Neural cell (in vitro differentiated cells): ENCODE data around the gene AP3M1.

ENCODE experiments used
- EP300 ChIP-seq: fragments of 450-650 bp; conservative IDR thresholded peaks from 2 replicates; pipeline ENCODE4 v1.6.1; 2014; ENCODE audit warnings: antibody characterized with exemption, mild to moderate bottlenecking, moderate library complexity; ENCODE audit not compliant: poor library complexity, severe bottlenecking
- EZH2 ChIP-seq: fragments of 200-600, 300-800 bp; shearing (Covaris generic), sonication (generic); IDR thresholded peaks from 2 replicates; pipeline ENCODE4 v1.6.1; 2014; ENCODE audit warnings: antibody characterized with exemption, low read length, borderline replicate concordance, mild to moderate bottlenecking; ENCODE audit not compliant: insufficient read depth, poor library complexity, severe bottlenecking
- MXI1 ChIP-seq: fragments of 450-650 bp; conservative IDR thresholded peaks from 2 replicates; pipeline ENCODE4 v1.6.1; 2014; ENCODE audit warnings: antibody characterized with exemption, mild to moderate bottlenecking; ENCODE audit not compliant: poor library complexity, severe bottlenecking
- POLR2AphosphoS5 ChIP-seq: IDR thresholded peaks from 2 replicates; pipeline ENCODE4 v1.6.1; 2012
- TAF1 ChIP-seq: IDR thresholded peaks from 2 replicates; pipeline ENCODE4 v1.6.1; 2012; ENCODE audit warnings: low read depth
- TF ChIP-seq, protein P1 (sequence below): fragments of 450-650 bp; IDR thresholded peaks from 2 replicates; pipeline ENCODE4 v1.5.1; 2014; ENCODE audit warnings: antibody characterized with exemption, mild to moderate bottlenecking, moderate library complexity; ENCODE audit not compliant: poor library complexity, severe bottlenecking
- TF ChIP-seq, protein P2 (sequence below): IDR thresholded peaks from 2 replicates; pipeline ENCODE4 v1.6.1; 2012; ENCODE audit warnings: borderline replicate concordance

DNA sequence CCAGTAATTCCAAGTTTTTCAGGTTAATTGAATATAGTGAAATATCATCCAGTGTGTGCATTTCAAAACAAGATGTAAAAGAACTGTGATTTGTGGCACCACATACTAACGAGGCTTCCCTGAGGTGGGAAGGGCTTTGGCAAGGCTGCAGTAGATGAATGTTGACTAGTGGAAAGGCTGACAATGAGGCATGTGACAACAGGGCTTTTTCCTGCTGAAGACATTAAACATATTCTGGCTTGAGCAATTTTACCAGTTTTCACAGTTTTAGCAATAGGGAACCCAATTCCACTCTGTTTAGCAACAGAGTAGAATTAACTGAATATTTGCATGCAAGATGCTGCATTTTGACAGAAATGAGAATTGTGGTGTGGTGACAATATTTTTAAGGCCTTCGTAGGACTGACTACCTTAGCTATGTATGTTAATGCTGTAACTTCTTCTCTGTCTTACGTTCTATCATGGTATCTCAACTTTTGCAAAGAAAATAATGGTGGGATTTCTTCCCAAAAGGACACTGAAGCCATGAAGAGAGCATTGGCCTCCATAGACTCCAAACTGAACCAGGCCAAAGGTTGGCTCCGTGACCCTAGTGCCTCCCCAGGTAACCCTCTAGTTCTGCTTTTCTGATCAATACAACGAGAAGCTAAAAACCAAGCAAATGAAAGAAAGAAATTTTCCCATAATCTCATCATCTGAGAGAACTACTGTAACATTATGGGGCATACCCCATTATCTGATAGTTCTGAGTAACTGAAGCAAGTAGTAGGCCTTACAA lies 68.5 kb downstream of the AP3M1 start:
- no peak for TF ChIP-seq MXI1
- no peak for TF ChIP-seq TAF1
- TF ChIP-seq, protein P1, sequence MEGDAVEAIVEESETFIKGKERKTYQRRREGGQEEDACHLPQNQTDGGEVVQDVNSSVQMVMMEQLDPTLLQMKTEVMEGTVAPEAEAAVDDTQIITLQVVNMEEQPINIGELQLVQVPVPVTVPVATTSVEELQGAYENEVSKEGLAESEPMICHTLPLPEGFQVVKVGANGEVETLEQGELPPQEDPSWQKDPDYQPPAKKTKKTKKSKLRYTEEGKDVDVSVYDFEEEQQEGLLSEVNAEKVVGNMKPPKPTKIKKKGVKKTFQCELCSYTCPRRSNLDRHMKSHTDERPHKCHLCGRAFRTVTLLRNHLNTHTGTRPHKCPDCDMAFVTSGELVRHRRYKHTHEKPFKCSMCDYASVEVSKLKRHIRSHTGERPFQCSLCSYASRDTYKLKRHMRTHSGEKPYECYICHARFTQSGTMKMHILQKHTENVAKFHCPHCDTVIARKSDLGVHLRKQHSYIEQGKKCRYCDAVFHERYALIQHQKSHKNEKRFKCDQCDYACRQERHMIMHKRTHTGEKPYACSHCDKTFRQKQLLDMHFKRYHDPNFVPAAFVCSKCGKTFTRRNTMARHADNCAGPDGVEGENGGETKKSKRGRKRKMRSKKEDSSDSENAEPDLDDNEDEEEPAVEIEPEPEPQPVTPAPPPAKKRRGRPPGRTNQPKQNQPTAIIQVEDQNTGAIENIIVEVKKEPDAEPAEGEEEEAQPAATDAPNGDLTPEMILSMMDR, result no peak
- TF ChIP-seq EP300, result no peak
- TF ChIP-seq, protein P2, sequence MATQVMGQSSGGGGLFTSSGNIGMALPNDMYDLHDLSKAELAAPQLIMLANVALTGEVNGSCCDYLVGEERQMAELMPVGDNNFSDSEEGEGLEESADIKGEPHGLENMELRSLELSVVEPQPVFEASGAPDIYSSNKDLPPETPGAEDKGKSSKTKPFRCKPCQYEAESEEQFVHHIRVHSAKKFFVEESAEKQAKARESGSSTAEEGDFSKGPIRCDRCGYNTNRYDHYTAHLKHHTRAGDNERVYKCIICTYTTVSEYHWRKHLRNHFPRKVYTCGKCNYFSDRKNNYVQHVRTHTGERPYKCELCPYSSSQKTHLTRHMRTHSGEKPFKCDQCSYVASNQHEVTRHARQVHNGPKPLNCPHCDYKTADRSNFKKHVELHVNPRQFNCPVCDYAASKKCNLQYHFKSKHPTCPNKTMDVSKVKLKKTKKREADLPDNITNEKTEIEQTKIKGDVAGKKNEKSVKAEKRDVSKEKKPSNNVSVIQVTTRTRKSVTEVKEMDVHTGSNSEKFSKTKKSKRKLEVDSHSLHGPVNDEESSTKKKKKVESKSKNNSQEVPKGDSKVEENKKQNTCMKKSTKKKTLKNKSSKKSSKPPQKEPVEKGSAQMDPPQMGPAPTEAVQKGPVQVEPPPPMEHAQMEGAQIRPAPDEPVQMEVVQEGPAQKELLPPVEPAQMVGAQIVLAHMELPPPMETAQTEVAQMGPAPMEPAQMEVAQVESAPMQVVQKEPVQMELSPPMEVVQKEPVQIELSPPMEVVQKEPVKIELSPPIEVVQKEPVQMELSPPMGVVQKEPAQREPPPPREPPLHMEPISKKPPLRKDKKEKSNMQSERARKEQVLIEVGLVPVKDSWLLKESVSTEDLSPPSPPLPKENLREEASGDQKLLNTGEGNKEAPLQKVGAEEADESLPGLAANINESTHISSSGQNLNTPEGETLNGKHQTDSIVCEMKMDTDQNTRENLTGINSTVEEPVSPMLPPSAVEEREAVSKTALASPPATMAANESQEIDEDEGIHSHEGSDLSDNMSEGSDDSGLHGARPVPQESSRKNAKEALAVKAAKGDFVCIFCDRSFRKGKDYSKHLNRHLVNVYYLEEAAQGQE, result no peak
- no peak for TF ChIP-seq POLR2AphosphoS5
- no peak for TF ChIP-seq EZH2
